K562 (cell line): ENCODE measurements around the gene ATCAY. TPM values are rescaled to one million over a fixed set of nuclear protein-coding genes. Genes with fewer than 3 reads are reported as not detected.

ENCODE experiments used
- CC2D1A ChIP-seq: fragments of 450-650 bp; IDR thresholded peaks from 2 replicates; pipeline ENCODE4 v1.6.1; 2017; ENCODE audit warnings: mild to moderate bottlenecking
- ELF2 ChIP-seq: fragments of 250-450 bp; sonication (Bioruptor Pico); IDR thresholded peaks from 2 replicates; pipeline ENCODE4 v1.5.0; 2021; ENCODE audit warnings: mild to moderate bottlenecking
- FOXJ3 ChIP-seq: sonication (generic); formaldehyde crosslinking; IDR thresholded peaks from 2 replicates; pipeline ENCODE4 v1.4.0; 2020; ENCODE audit warnings: mild to moderate bottlenecking, missing genetic modification reagents
- MYNN ChIP-seq, 2 experiments: sonication (generic); formaldehyde crosslinking in 1 of 2; IDR thresholded peaks; 2 replicates each; pipeline versions ENCODE4 v1.5.0 to v1.6.1; 2016 to 2020; ENCODE audit warnings: antibody characterized with exemption in 1 of 2, missing genetic modification reagents in 1 of 2
- NR2C2 ChIP-seq, 2 experiments: fragments of 200-800 bp in 1 of 2; sonication (Bioruptor generic) in 1 of 2; sonication (generic) in 1 of 2; formaldehyde crosslinking in 1 of 2; IDR thresholded peaks; 2 replicates each; pipeline versions ENCODE4 v1.6.1 to v1.8.0; 2016 to 2022; ENCODE audit warnings: mild to moderate bottlenecking in 1 of 2, missing compliant biosample characterization in 1 of 2, missing genetic modification characterization in 1 of 2, missing genetic modification reagents in 1 of 2
- POLR3G ChIP-seq: IDR thresholded peaks from 2 replicates; pipeline ENCODE4 v1.6.1; 2011; ENCODE audit not compliant: insufficient read length, insufficient replicate concordance; ENCODE audit errors: extremely low read depth
- PRDM10 ChIP-seq: fragments of 450-650 bp; IDR thresholded peaks from 2 replicates; pipeline ENCODE4 v1.6.1; 2018; ENCODE audit not compliant: partially characterized antibody
- PURB ChIP-seq: sonication (generic); formaldehyde crosslinking; IDR thresholded peaks from 2 replicates; pipeline ENCODE4 v1.9.0; 2021; ENCODE audit warnings: low read depth, mild to moderate bottlenecking, missing genetic modification reagents
- RBM34 ChIP-seq: fragments of 200-400 bp; formaldehyde crosslinking; IDR thresholded peaks from 2 replicates; pipeline ENCODE4 v1.6.1; 2018; ENCODE audit warnings: low read length, borderline replicate concordance; ENCODE audit not compliant: insufficient read depth
- SUPT5H ChIP-seq: fragments of 450-650 bp; IDR thresholded peaks from 2 replicates; pipeline ENCODE4 v1.6.1; 2016
- ZFP91 ChIP-seq: sonication (generic); formaldehyde crosslinking; IDR thresholded peaks from 2 replicates; pipeline ENCODE4 v1.8.0; 2022; ENCODE audit warnings: mild to moderate bottlenecking, missing genetic modification reagents
- ZNF212 ChIP-seq: fragments of 450-650 bp; formaldehyde crosslinking; IDR thresholded peaks from 2 replicates; pipeline ENCODE4 v1.4.0; 2020; ENCODE audit warnings: mild to moderate bottlenecking
- ZNF324 ChIP-seq: fragments of 250-450 bp; sonication (Bioruptor Pico); IDR thresholded peaks from 2 replicates; pipeline ENCODE4 v1.4.0; 2020; ENCODE audit warnings: mild to moderate bottlenecking
- ZNF57 ChIP-seq: fragments of 450-650 bp; formaldehyde crosslinking; IDR thresholded peaks from 2 replicates; pipeline ENCODE4 v1.4.0; 2020; ENCODE audit warnings: mild to moderate bottlenecking, moderate library complexity
- ZNF609 ChIP-seq: sonication (generic); formaldehyde crosslinking; IDR thresholded peaks from 2 replicates; pipeline ENCODE4 v1.8.1; 2023; ENCODE audit warnings: missing genetic modification reagents, mild to moderate bottlenecking, borderline replicate concordance
- polyA plus RNA-seq, 8 experiments: library from polyadenylated mRNA; depleted of rRNA in 4 of 8; stranded (reverse) in 5 of 8; unstranded in 3 of 8; fragments of >200 nt; fragmentation: Nextera tagmentation in 2 of 8; fragmentation: Illumina TruSeq in 1 of 8; extraction: Ambion mirVana in 2 of 8; extraction: Trizol in 1 of 8; gene quantifications; 2 replicates each; pipeline versions ENCODE4 v1.2.1 to v1.2.3, GENCODE V29; 2011 to 2014; ENCODE audit warnings: inconsistent platforms in 1 of 8, missing spikeins in 1 of 8
- total RNA-seq, 7 experiments: library from RNA; depleted of rRNA in 6 of 7; stranded (reverse); fragments of >200 nt in 6 of 7; fragmentation: Illumina TruSeq in 2 of 7; extraction: Trizol in 2 of 7; gene quantifications; 2 replicates each; pipeline versions ENCODE4 v1.2.1 to v1.2.3, GENCODE V29; 2011 to 2021; ENCODE audit warnings: low replicate concordance in 1 of 7

ATCAY gene
- total and polyA plus RNA-seq, 9 of the 15 experiments (the other 6 are each of a cell fraction or from before 2014, with no cell fraction given): not detected

GRCh38 chr19:3968556-3969434 is 88.3 kb downstream of the ATCAY start (continued):
- TF ChIP-seq PRDM10 (no peak), RBM34 (no peak), FOXJ3 (CRISPR knock-in tag) (no peak), ZNF324 (CRISPR knock-in tag) (no peak), SUPT5H (no peak), ZNF57 (no peak), MYNN (IDR thresholded peaks at IDR 0.05) (no peak), MYNN (CRISPR knock-in tag; IDR thresholded peaks at IDR 0.05) (no peak), ZNF212 (CRISPR knock-in tag) (no peak), ZFP91 (CRISPR knock-in tag) (no peak), POLR3G (no peak), NR2C2 (CRISPR knock-in tag; IDR thresholded peaks at IDR 0.05) (no peak), NR2C2 (tag; IDR thresholded peaks at IDR 0.05) (no peak; the same call in 1 of the 2 replicates), ZNF609 (CRISPR knock-in tag) (no peak), PURB (CRISPR knock-in tag) (no peak), CC2D1A (no peak), ELF2 (CRISPR knock-in tag) (no peak)
